Measurements from ENCODE around the gene CDK8.
A peak's percentile ranks its signal among the peaks of the same experiment; 100 is the strongest.

The CDK8 gene

DNA sequence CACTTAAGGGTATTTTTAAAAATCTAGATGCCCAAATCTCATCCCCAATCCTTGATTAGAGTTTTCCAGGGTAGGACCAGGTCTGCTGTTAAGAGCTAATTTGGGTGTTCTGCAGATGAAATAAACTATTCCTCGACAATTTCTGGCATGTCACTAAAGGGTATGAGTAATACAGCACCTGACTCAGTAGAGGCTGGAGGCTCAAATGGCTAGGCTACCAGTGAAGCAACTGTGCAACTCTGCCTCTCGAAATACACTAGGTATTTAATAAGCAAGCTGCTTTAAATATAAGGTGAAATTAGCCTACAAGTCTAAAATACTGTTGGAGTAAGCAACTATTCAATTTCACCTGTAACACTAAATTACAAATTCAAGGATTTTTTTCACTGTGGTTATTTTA is 33.4 kb upstream of the CDK8 start:
- TF ChIP-seq, protein P1, sequence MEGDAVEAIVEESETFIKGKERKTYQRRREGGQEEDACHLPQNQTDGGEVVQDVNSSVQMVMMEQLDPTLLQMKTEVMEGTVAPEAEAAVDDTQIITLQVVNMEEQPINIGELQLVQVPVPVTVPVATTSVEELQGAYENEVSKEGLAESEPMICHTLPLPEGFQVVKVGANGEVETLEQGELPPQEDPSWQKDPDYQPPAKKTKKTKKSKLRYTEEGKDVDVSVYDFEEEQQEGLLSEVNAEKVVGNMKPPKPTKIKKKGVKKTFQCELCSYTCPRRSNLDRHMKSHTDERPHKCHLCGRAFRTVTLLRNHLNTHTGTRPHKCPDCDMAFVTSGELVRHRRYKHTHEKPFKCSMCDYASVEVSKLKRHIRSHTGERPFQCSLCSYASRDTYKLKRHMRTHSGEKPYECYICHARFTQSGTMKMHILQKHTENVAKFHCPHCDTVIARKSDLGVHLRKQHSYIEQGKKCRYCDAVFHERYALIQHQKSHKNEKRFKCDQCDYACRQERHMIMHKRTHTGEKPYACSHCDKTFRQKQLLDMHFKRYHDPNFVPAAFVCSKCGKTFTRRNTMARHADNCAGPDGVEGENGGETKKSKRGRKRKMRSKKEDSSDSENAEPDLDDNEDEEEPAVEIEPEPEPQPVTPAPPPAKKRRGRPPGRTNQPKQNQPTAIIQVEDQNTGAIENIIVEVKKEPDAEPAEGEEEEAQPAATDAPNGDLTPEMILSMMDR (IDR thresholded peaks at IDR 0.05; ENCODE audit: insufficient read depth, low read depth, low read length, missing control alignments) = no peak
- H3K4me3 ChIP-seq (ENCODE audit: low read depth, low read length) = peak overlapping the region; percentile 72
- DNase-seq (ENCODE audit: low read depth) = no peak

DNA sequence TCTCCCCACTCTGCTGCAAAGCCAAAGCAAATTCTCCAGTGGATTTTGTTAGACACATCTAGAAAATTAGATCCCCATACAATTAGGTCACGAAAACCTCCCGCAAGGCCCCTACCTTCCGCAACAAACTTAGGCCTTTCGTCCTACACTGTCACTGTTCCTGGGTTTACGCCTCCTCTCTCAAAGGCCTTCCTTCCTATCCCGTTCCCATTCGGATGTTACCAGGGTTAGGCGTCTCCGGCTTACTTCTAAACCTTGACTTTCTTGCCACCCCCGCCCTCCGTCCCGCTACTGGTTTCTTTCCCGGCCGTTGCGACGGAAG is 32.6 kb upstream of the CDK8 start:
- DNase-seq (ENCODE audit: low read depth) = no peak
- H3K4me3 ChIP-seq (ENCODE audit: low read depth, low read length) = peak overlapping the region; percentile 72
- TF ChIP-seq, protein P1 (IDR thresholded peaks at IDR 0.05; ENCODE audit: insufficient read depth, low read depth, low read length, missing control alignments) = no peak

DNA sequence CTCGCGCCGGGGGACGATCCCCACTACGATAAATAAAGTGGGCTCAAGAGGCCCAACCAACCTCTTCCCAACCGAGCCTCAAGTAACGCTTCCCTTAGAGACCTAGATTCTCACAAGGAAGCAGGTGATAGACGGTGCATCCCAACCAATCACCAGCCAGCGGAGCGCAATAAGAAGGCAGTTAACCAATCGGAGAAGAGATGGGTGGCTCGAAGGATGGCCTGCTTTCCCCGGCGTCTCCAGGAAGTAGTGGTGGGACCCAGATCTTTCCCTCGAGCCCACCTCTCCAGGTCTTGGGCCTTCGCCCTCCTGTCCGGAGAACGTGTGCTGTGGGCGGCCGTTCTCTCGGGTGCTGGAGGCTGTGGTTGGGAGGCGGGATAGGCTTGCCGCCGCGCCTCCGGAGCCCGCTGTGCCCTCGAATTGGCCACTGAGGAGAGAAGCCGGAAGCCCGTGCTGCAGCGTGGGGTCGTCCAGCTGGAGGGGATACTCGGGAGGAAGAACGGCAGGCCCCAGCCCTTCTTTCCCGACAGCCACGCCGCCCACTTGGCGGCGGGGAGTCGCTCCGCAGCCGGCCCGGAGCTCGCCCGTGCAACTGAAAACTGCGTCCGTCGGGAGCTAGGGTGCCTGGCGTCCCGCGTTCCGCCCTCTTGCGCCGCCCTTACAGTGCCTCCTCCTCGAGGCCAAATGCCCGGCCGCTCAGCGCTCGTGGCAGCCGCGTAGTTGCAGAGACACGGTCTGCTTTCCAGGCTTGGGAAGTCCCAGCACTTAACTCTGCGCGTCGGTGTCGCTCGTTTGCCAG is 32.0 kb upstream of the CDK8 start, which contains the start of gene RNF6:
TSS of gene RNF6 (minus strand) at position 594 of the 799 bp plus-strand sequence. CDS start 2,665 bp downstream, outside the sequence.
- TF ChIP-seq, protein P1 (IDR thresholded peaks at IDR 0.05; ENCODE audit: insufficient read depth, low read depth, low read length, missing control alignments) = no peak
- peak; percentile 98 for DNase-seq (ENCODE audit: low read depth)
- H3K4me3 ChIP-seq (ENCODE audit: low read depth, low read length) = peak within 1 kb of the TSS; percentile 72

DNA sequence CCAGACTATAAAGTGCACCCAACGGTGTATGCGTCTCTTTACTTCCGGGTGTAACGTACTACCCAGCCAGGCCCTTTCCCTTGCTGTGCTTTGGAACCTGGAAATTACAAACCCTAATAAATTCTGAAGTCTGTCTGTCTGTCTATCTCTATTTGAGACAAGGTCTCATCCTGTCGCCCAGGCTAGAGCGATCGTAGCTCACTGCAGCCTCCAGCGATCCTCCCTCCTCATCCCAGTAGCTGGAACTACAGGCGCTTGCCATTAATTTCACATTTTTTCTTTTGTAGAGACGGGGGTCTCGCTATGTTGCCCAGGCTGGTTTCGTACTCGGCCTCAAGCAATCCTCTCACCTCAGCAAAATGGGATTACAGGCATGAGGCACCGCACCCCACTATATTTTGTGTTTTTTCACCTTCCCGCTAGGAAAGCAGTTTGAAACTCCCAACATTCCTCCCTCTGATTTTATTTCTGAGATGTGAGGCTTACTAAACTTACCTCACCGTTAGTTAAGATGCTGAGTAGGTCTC is 31.3 kb upstream of the CDK8 start:
- H3K4me3 ChIP-seq (ENCODE audit: low read depth, low read length) = peak overlapping the region; percentile 72
- no peak for DNase-seq (ENCODE audit: low read depth)
- TF ChIP-seq, protein P1 (IDR thresholded peaks at IDR 0.05; ENCODE audit: insufficient read depth, low read depth, low read length, missing control alignments) = no peak

DNA sequence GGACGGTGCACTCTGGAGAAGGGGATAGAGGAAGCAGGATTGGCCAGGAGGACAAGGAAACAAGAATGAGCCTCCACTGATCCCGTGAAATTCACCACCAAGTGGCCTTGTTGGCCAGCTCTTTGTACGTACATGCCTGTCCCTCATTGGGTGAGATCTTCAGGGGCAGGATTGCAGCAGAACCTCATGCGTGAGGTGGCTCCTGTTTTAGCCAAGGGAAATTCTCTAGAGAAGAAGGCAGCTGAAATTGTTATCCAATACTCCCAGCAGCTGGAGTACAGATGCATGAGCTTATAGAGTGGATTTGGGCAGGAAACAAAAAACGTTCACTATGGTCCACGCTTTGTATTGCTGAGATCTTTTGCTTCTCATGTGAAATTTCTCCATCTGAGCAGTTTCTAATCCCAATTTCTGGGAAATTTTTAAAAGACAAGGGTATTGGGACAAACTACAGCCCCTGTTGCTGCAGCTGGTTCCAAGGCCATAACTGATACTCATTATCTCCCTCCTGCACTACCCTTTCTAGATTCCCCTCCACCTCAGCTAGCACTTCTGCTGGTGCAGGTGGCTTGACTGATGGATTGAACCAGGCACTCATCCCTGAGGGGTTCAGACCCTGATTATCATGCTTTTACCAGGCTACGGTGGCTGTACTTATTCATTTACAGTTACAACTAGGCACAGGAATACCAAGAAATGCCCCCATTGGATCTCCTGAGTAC is 27.9 kb upstream of the CDK8 start:
- DNase-seq (ENCODE audit: low read depth) = no peak
- TF ChIP-seq, protein P1 (IDR thresholded peaks at IDR 0.05; ENCODE audit: insufficient read depth, low read depth, low read length, missing control alignments) = no peak
- no peak overlapping the region for H3K4me3 ChIP-seq (ENCODE audit: low read depth, low read length)

DNA sequence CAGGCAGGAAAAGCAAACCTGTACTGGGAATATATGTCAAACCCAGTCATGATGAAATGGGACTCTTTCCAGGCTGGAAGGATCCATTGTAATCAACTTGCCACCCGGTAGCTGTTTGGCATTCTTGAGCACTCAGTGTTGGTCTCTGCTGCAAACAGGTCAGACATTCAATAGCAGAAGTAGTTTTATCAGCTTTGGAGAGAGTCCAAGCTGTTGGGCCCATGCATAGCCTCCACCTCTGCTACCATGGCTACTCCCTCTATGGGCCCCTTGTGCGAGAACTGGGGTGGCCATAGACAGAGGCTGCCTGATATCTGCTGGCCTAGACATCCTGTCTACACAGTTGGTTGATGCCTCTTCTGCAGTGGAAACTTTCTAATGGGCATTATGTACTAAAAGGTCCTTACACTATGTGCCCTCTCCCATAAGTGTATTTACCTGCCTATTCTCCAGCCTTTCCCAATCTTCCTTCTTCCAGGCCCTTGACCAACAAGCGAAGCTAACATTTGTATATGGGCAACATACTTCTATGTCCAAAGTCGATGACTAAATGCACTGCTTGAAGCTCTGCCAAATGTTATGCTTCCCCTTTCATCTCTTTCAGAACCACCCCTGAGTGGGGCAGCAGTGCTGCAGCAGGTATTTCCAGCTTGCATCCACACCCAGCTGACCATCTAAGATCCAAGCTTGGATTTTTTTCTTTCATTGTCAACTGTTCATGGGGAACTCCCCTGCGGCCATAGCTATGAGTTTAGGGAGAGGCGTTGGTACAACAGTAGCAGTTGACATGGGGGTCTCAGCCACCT is 26.6 kb upstream of the CDK8 start:
- no peak for DNase-seq (ENCODE audit: low read depth)
- TF ChIP-seq, protein P1 (IDR thresholded peaks at IDR 0.05; ENCODE audit: insufficient read depth, low read depth, low read length, missing control alignments) = no peak
- no peak overlapping the region for H3K4me3 ChIP-seq (ENCODE audit: low read depth, low read length)

All from GM12865 (cell line).